Stimulated activated CD8-positive, alpha-beta memory T cell treated with anti-CD3 and anti-CD28 coated beads, Interleukin-15, amount 100 ng/mL, for 48 hours (primary cell): Measurements from ENCODE around the gene PDCL2.
"Not testable (repeated sequence)": the region's sequence is repeated elsewhere in the genome, so short reads cannot be mapped to it uniquely, and the experiment has no call there.

Source experiments
- DNase-seq, 2 donors: peaks; one replicate each; pipeline ENCODE4 v3.0.0-alpha.2; 2020; ENCODE audit warnings: low read depth in 2 of 2

PDCL2 gene

DNA sequence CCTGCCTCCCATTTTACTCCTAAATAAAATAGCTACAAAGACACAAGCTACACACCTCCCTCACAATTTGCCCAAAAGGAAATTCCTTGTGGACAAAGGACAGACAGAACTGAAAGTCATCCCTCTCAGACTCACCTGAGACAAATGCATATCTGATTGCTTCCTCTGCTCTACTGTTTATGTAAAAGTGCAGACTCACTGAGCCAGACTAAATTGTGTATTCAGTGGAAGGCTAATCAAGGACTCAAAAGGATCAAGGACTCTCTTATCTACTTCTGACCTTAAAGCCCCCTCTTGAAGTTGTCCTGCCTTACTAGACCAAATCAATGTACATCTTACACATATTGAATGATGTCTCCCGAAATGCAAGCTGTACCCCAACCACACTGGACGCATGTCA is 3.9 kb downstream of the PDCL2 start:
- no peak for DNase-seq

DNA sequence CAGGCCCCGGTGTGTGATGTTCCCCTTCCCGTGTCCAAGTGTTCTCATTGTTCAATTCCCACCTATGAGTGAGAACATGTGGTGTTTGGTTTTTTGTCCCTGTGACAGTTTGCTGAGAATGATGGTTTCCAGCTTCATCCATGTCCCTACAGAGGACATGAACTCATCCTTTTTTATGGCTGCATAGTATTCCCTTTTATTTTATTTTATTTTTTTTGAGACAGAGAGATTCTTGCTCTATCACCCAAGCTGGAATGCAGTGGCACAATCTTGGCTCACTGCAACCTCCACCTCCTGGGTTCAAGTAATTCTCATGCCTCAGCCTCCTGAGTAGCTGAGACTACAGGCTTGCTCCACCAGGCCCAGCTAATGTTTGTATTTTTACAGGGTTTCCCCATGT is 9.3 kb downstream of the PDCL2 start:
- not testable (repeated sequence) for DNase-seq

DNA sequence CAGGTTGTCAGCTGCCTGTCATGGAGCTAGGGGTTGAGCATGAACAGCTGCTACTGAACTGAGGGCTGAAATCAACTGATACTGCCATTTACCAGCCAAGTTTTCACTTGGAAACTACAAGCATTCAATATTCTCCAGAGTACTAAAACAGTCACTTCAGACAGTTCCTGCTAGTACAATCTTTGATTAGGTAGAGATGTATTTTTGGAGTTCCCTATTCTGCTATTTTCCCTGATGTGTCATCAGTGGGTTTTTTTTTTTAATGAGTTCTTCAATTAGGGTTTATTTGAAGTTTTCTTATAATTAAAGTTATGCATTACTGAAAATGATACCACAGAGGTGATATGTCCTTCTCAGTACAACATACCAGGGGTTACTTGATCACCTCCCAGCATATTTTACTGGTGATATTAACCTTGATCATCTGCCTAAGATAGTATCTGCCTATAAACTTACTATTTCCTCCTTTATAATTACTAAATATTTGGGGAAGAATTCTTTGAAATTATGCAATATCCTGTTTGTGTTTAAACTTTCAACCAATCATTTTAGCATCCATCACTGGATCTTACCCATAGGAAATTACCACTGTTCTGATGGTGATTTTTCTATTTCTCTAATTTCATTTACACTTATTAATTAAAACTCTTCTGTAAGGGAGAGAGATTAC is 13.6 kb downstream of the PDCL2 start:
- no peak for DNase-seq

DNA sequence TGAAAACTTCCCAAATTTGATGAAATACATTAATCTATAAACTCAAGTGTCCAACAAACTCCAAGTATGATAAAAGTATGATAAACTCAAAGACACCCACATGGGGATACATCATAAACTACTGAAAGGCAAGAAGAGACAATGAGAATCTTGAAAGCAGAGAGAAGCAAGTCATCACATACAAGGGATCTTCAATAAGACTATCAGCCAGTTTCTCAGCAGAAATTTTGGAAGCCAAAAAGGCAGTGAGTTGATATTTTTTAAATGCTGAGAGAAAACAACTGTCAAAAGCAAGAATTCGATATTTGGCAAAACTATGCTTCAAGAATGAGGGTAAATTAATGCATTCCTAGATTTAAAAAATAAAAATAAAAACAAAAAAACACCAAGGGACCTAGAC is 16.5 kb downstream of the PDCL2 start:
- DNase-seq = no peak

DNA sequence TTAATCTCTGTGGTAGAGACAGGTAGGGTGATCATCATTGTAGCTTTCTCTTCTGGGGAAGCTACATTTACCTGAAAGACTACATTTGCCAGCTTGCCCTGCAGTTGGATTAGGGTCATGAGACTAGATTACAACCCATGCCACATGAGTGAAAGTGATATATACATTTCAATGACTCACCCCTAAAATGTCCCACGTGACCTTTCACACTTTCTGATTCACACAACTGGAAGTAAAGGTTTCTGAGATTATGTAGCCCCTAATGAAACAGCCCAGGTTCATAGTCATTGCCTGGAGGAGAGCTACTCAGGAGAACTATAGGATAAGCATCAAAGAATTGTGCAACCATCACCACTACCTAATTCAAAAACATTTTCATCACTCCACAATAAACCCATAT is 17.8 kb downstream of the PDCL2 start:
- DNase-seq = peak in 1 of 2 donors; percentile 2

DNA sequence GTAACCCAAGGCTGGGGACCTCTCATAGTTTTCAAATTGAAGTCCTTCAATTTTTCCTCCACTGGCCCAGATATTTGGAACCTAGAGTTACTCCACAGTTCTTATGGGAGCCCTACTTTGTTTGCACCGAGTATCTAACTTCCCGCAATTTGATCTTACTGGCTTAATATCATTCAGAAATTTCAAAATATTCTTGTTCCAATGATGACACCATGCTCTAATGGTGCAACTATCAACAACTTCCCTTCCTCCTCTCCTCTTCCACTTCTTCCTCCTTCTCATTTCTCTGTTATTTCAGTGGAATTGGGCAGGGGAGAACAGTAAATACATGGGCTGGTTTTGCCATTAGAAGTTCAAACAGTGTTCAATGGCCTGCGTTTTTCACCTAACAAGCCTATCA is 20.2 kb downstream of the PDCL2 start:
- no peak for DNase-seq

DNA sequence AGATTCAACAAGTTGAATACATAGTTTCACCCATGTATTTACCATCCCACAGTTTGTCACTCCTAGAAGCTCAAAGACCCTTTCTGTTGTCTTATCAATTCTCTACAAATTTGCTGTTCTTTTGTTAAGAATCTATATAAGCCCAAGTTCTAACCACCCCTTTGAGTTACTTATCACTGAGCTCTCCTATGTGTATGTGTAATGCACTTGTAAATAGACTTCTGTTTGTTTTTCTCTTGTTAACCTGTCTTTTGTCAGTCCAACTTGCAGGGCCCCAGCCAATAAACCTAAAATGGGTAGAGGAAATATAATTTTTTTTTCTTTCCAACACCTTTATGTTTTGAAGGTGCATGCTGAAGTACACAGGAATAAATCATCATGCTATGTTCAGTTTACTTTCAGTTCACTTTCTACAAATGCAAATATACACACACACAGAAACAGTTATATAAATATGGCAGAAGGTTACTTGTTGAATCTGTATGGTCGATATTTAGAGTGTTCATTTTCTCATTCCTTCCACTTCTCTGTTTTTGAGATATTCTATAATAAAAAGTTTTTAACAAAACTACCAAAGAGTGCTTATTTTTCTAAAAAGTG is 23.0 kb downstream of the PDCL2 start:
- no peak for DNase-seq

DNA sequence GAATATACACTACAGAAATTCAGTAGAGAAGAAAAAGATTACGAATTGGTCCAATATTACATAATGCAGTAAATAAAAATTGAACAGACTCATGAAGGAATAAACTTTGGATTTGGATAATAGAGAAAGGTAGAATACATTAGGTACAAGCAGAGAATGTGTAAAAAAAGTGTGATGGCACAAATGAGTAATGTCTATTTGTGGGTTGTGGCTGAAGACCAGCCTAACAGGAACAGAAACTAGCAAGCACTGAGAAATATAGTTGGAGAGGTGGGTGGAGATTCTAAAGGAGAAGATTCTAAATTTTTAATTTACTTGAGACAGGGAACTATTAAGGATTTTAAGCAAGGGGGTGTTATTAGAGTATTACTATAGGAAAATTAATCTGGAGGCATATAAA is 30.2 kb downstream of the PDCL2 start:
- no peak for DNase-seq

DNA sequence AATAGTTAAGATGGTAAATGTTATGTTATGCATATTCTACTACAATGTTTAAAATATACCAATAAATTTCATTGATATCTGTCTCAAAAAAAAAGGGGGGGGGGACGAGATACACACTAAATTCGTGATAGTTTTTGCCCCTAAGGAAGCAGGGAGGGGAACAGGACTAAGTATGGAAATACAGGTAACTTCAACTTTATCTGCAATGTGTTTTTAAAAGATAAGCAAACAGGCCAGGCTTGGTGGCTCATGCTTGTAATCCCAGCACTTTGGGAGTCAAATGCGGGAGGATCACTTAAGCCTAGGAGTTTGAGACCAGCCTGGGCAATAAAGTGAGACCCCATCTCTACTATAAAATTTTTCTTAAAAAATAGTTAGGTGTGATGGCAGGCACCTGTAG is 31.9 kb downstream of the PDCL2 start:
- DNase-seq = no peak

DNA sequence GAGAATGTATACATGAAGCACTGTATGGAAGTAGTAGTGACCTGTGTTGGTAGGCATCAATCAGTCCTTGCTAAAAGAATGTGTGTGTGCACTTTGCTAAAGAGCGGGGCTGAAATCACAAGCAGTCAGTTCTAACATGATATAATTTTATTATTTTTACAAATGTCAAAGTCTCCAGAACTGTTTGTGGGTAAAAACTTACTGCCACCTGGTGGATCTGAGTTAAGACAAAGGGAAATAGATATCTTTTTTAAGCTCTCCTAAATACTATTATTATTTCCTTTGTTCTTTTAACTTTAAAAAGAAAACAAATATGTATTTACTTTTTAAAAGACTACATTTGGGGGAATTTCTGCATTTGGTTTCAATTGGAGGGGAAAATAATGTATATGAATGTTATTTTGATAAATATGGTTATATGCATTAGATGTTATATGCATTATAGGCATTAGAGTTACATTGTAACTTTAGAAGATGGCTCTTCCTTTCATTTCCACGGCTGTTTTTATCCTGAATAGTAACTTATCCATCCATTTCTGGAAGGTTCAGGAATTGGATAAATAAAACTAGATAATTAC is 37.5 kb downstream of the PDCL2 start:
- no peak for DNase-seq

DNA sequence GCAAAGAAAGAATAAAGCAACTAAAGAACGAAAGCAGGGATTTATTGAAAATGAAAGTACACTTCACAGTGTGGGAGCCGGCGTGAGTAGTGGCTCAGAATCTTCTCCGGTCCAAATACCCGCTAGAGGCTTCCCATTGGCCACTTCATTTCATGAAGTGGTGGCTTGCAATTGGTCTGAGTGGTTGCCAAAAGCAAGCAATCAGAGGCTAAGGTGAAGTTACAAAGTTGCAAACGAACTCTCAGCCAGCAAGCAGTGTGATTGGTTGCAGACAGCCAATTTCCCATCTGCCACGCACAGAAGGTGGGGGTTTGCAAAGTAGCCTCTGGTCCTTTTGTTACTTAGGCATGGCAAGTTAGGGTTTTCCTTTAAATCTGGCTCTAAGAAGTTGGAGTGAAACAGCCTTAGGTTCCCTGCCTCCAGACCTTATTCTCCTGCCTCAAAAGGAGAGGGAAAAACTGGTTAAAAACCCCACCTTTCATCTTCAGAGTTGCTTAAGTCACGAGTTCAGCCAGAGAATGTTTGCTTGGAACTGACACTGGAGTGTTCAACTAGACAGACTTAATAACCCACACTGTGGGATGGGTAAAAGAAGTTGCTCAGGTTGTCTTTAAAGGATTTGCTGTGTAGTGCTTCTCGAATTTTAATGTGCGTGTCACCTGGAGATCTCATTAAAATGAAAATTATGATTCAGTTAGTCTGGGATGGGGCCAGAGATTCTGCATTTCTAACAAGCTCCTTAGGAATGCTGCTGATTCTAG is 38.4 kb downstream of the PDCL2 start:
- DNase-seq = no peak

DNA sequence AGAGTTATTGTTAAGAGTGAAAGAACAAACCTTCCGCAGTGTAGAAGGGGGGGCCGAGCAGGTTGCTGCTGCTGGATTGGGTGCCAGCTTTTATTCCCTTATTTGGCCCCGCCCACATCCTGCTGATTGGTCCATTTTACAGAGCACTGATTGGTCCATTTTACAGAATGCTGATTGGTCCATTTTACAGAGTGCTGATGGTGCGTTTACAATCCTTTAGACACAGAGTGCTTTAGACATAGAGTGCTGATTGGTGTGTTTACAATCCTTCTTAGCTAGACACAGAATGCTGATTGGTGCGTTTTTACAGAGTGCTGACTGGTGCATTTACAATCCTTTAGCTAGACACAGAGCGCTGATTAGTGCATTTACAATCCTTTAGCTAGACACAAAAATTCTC is 40.1 kb downstream of the PDCL2 start:
- DNase-seq = not testable (repeated sequence)

DNA sequence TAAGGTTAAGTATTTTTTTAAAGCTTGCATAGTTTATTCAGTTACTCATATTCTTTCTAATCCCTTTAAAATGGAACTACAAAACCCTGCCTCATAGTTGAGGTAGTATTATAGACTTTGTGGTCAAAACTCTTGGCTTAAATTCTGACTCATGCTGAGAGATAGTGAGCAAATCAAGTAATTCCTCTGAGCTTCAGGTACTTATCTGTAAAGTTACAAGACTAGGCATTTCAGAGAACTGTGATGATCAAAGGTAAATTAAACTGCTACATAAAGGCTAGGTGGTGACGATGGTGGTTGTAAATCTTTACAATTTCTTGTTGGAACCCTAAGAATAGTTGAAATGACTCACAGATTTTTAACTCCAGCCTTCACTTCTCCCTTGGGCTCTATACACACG is 42.2 kb downstream of the PDCL2 start:
- DNase-seq = no peak

DNA sequence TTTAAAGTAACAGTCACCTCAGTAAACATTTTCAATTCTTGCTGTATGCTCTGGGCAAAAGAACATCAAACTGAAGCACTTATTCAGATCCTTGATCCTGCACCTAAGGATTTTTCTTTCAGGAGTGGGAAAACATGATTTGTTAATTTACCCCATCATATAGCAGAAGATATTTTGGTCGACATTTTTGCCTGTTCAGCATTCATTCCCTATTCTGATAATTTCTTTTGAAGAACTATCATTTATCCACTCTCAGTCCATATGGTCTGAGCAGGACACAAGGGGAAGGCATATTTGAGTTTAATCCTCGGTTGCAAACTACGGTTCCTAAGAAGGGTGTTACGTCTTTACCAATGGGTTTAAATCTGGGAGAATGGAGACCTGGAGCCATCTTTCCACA is 44.1 kb downstream of the PDCL2 start:
- DNase-seq = no peak

DNA sequence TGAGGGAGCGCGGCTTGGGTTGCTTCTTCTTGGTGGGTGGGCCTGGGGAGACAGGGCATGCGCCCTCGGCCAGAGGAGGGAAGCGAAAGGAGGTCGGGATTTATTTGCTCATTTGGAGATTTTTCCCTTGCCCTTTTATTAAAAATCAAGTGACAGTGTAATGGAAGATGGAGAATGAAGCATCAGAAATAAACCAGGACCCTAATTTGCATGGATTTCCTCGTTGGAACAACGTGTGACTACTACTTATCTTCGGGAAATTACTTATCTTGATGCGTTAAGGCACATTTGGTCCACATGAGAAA is 44.6 kb downstream of the PDCL2 start:
- DNase-seq = no peak

DNA sequence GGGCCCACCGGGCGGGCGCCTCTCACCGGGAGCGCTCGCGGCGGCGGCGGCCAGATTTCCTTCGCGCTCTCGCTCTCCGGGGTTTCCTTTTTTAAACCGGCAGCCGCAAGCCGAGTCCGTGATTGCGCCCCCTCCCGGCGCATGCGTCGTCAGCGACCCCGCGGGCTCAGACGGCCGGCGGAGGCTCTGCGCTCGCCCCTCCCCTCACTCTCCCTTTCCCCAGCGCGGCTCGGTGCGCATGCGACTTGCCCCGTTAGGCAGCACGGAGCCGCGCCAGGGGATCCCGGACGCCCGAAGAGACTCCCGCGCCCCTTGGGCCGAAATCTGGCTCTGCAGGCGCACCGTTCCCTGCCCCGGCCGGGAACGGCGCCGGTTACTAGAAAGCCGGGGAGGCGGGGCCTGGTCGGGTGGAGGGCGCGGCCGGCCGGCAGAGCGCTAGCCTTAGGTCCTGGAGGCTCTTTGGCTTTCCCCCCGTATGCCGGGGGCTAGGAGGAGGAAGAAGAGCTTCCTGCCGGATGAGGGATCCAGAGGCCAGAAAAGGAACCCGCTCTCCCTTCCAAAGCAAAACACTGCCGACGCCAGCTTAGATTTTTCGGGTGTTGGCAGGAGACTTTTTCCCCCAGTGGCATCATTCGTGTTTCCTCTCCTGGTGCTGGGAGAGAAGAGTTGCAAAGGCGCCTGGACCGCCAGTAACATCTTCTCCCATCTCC is 45.1 kb downstream of the PDCL2 start, which contains the start of gene CLOCK:
Gene CLOCK, minus strand, starts transcription at position 154 of the 710 bp plus-strand sequence. CDS start 64,124 bp downstream, outside the sequence.
- peak; percentile 75 to 76 for DNase-seq

DNA sequence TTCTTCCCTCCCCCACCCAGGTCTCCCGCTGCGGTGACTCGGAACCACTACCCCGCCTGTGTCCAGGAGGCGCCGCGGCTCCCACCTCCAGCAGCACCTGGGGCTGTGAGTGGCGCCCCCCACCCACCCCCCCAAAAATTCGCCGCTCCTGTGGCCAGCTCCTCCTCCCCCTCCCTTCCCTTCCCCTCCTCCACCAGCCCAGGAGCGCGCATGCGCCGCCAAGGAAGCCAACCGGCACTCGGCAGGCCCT is 45.6 kb downstream of the PDCL2 start:
- DNase-seq = no peak

DNA sequence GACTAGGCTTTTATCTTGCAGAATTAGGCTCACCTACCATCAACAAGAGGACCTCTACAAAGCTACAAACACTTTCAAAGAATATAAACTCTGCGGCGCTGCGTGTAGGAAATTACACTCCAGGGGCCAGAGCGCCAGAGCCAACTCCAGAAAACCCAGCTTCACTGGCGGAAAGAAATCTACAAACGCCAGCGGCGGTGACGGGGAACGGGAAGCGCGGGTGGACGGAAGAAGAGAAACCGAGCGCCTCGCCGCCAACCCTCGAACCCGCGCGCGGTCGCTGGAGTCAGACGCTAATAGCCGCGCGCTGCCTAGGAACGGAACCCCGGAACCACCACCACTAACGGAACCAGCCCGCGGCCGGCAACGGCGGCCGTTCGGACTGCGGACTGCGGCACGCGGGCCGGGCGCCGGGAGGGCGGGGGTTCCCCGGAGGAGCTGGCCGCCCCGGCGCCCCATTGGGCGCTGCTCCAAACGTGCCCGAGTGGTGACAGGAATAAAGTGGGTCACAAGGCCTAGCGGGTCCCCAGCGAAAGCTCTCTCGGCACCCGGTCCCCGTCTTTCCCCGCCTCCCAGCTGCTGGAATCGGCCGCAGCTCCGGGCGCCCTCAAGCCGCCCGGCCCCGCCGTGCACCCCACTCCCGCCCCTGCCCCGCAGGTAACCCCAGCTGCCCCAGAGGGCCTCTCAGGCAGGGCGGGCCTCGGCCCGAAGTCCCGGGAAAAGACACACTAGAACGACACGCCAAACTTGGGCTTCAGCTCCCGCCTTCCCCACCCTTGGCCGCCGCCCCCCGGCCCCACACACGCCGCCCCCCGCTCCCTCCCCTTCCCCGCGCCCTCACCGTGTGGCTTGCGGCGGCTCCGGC is 46.2 kb downstream of the PDCL2 start:
- DNase-seq = peak; percentile 45 to 53

DNA sequence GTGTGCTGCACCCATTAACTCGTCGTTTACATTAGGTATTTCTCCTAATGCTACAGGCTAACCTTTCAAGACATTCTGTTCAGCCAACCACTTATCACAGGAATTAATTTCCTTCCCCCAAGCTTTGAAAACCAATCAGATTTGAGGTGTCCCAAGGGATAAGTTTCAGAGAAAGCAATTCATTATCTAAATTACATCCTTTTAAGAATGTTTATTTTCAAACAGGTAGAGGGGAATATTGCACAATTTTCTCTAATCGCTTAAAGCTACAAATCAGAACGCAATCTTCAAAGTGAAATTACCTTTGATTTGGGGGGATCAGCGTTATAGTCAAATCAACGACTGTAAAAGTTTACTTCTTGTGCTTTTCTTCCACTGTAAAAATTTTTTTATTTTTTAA is 46.9 kb downstream of the PDCL2 start:
- DNase-seq = no peak

DNA sequence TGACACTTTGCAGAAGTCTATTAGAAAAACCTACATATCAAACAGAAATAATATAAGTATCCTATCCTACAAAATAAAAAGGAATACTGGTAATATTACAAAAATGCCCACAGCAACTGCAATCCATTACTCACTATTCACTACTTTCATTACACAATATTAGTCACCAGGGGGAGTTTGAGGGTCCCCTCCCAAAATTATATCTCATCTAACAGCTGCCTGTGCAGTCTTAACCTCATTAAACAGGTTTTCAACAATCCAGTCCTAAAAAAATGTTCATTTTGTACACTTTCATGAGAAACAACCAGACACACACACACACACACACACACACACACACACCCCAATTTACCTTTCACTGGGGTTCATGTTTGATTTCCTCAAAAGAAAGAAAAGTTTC is 48.2 kb downstream of the PDCL2 start:
- DNase-seq = no peak

DNA sequence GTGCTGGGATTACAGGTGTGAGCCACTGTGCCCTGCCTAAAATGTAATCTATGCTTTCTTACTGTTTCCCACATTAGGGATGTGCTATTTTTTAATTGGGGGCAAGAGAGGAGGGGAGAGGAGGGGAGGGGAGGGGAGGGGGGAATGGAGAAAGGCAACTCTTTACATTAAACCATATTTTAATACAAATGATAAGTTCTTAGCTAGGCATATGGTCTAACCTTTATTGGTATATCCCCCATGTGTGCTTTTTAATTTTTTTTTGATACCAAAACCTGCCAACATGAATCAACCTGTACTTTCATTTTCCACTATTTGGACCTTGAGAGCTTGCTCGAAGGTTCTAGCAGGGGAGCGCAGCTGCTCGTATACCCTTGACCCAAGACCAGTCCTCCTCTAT is 51.8 kb downstream of the PDCL2 start:
- DNase-seq = no peak

DNA sequence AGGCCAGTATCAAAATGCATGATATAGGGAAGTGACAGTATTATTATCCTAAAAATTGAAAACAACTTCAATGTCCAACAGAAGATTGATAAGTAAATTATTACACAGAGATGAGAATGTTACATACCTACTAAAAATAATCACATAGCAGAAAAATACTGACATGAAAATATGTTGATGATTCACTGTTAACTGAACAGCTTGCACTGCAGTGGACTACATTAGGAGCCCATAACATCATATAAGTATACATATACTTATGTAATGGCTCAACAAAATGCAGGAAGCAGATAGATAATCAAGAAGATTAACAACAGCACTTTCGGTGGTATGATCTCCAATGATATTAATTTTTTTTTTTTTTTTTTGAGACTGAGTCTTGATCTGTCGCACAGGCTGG is 52.4 kb downstream of the PDCL2 start:
- DNase-seq = no peak
